Measurements from ENCODE around the gene KDELR3.

The KDELR3 gene

DNA sequence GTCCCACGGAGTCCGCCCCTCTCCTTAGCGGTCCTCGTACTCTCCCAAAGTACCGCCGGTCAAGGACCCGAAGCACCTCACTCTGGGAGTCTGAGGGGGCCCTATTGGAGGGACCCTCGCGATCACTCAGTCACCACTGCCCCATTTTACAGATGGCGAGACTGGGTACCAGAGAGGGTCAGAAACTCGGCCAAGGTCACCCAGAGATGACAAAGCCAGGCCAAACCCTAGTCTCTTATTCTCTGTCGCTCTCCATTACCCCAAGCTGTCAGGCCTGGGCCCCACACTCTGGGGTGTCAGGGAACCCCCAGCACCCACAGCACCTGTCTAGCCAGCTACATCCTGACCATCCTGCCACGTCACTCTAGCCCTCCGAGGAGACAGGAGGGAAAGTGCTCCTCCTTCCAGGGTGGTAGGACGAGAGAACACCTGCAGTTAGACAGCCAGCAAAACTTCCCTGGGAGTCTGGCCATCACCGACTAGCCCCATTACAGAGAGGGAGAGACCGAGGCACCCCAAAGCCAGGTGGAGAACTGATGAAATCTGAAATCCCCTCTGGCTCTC lies 11.5 kb upstream of the KDELR3 start (continued):
- no peak for TF ChIP-seq ZNF354C (tag by site-specific recombination; IDR thresholded peaks at IDR 0.05; ENCODE audit: borderline replicate concordance, low read depth)
- TF ChIP-seq, protein P1, sequence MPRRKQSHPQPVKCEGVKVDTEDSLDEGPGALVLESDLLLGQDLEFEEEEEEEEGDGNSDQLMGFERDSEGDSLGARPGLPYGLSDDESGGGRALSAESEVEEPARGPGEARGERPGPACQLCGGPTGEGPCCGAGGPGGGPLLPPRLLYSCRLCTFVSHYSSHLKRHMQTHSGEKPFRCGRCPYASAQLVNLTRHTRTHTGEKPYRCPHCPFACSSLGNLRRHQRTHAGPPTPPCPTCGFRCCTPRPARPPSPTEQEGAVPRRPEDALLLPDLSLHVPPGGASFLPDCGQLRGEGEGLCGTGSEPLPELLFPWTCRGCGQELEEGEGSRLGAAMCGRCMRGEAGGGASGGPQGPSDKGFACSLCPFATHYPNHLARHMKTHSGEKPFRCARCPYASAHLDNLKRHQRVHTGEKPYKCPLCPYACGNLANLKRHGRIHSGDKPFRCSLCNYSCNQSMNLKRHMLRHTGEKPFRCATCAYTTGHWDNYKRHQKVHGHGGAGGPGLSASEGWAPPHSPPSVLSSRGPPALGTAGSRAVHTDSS (tag by site-specific recombination; IDR thresholded peaks at IDR 0.05) = 0 out of 2 replicates have a peak, but pooled peaks have one; percentile 1
- TF ChIP-seq, protein P2, sequence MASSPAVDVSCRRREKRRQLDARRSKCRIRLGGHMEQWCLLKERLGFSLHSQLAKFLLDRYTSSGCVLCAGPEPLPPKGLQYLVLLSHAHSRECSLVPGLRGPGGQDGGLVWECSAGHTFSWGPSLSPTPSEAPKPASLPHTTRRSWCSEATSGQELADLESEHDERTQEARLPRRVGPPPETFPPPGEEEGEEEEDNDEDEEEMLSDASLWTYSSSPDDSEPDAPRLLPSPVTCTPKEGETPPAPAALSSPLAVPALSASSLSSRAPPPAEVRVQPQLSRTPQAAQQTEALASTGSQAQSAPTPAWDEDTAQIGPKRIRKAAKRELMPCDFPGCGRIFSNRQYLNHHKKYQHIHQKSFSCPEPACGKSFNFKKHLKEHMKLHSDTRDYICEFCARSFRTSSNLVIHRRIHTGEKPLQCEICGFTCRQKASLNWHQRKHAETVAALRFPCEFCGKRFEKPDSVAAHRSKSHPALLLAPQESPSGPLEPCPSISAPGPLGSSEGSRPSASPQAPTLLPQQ (tag by site-specific recombination; IDR thresholded peaks at IDR 0.05) = no peak

DNA sequence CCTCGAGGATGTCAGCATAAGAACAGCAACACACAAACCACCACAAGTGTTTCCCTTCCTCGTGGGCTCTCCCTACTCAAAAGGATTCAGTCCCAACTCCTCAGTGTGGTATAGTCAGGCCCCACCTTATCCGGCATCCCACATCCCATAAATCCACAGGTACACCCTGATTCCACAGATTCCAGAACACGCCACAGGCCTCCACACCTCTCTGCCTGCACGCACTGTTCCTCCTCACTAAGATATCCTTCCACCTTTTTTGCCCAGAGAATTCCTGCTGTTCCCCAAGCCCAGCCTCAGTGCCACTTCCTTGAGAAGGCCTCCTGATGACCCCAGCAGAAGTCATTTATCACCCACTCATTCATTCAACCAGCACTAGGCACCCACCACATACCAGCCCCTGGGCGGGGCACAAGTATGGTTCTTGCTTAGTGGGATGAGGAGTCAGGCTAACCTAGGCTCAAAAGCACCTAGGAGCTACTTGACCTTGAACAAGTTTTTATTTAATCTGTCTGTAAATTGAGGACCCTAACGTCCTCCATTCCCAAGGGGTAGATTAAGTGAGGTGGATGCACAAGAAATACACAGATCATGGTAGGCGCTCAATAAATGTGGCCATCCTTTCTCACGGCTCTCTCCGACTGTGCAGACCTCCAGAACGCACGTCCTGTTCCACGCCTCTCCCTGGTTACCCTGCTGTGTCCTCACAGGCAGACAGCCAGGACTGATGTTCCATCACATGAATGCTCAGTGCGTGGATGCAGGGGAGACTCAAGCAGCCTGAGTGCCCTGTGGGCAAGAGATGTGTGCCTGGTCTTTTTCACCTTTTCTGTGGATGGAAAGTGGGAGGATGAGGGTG lies 10.8 kb upstream of the KDELR3 start:
- H3K9me3 ChIP-seq (ENCODE audit: control insufficient read depth, insufficient read depth, low read depth, low read length) = no peaks in the 10 kb centered on the region
- H3K36me3 ChIP-seq (ENCODE audit: control insufficient read depth in 2 of 2, insufficient read depth in 1 of 2, low read length in 2 of 2) = no peaks in the 10 kb centered on the region
- H3K27ac ChIP-seq (ENCODE audit: extremely low read depth, low read depth, low read length) = no peak overlapping the region
- ChIA-PET POLR2A (interaction anchor here (0.6 kb wide), 1 partner anchor 18 kb away, joined by 4 read pairs; no protein-coding TSS in a partner anchor), CTCF (no interaction called here)
- H3K4me3 ChIP-seq (ENCODE audit: low read depth, low read length) = no peak overlapping the region
- TF ChIP-seq EGR2 (tag by site-specific recombination; IDR thresholded peaks at IDR 0.05; ENCODE audit: low read depth) (peak; percentile 67), ZNF121 (tag by site-specific recombination; IDR thresholded peaks at IDR 0.05) (no peak), ZNF600 (tag by site-specific recombination; IDR thresholded peaks at IDR 0.05) (peak; percentile 47; the same call in 1 of the 2 replicates), ZFHX2 (tag by site-specific recombination; conservative IDR thresholded peaks at IDR 0.05) (peak; percentile 46)
- TF ChIP-seq, protein P3, sequence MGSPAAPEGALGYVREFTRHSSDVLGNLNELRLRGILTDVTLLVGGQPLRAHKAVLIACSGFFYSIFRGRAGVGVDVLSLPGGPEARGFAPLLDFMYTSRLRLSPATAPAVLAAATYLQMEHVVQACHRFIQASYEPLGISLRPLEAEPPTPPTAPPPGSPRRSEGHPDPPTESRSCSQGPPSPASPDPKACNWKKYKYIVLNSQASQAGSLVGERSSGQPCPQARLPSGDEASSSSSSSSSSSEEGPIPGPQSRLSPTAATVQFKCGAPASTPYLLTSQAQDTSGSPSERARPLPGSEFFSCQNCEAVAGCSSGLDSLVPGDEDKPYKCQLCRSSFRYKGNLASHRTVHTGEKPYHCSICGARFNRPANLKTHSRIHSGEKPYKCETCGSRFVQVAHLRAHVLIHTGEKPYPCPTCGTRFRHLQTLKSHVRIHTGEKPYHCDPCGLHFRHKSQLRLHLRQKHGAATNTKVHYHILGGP (tag by site-specific recombination; IDR thresholded peaks at IDR 0.05) = no peak
- no peaks in the 10 kb centered on the region for H3K4me1 ChIP-seq (ENCODE audit: control insufficient read depth, insufficient read depth, low read length)

DNA sequence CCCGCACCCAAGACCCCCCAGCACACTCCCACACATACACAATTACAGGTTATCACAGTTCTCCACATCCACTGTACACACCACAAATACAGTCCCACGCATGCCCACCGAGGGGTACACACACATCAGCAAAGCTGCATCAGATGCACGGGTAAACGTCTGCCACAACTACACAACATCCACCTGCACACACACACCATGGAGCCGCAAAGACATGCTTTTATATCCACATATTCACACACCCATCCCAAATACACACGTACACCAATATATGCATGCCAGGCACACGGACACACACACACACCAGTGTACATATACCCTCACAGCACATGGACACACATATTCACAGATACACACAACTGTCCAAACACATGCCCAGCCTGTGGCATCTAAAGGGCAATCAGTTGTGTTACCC lies 7.5 kb upstream of the KDELR3 start:
- CTCF ChIA-PET = interaction anchor here (0.6 kb wide), 1 partner anchor 123 kb away, joined by 3 read pairs; no protein-coding TSS in a partner anchor
- Histone ChIP-seq H3K27ac (ENCODE audit: extremely low read depth, low read depth, low read length) (no peak overlapping the region), H3K4me3 (ENCODE audit: low read depth, low read length) (no peak overlapping the region), H3K36me3 (ENCODE audit: control insufficient read depth in 2 of 2, insufficient read depth in 1 of 2, low read length in 2 of 2) (no peaks in the 10 kb centered on the region), H3K4me1 (ENCODE audit: control insufficient read depth, insufficient read depth, low read length) (no peaks in the 10 kb centered on the region), H3K9me3 (ENCODE audit: control insufficient read depth, insufficient read depth, low read depth, low read length) (no peaks in the 10 kb centered on the region)
- POLR2A ChIA-PET = interaction anchor here (0.6 to 1.3 kb wide), 3 partner anchors 21 to 62 kb away, joined by 3 to 10 read pairs (median 5); no protein-coding TSS in a partner anchor
- TF ChIP-seq, protein P3 (tag by site-specific recombination; IDR thresholded peaks at IDR 0.05) = no peak
- TF ChIP-seq, protein P1 (tag by site-specific recombination; IDR thresholded peaks at IDR 0.05) = no peak
- TF ChIP-seq, protein P4, sequence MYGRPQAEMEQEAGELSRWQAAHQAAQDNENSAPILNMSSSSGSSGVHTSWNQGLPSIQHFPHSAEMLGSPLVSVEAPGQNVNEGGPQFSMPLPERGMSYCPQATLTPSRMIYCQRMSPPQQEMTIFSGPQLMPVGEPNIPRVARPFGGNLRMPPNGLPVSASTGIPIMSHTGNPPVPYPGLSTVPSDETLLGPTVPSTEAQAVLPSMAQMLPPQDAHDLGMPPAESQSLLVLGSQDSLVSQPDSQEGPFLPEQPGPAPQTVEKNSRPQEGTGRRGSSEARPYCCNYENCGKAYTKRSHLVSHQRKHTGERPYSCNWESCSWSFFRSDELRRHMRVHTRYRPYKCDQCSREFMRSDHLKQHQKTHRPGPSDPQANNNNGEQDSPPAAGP (tag by site-specific recombination; IDR thresholded peaks at IDR 0.05) = no peak
- TF ChIP-seq ZNF423 (tag by site-specific recombination; IDR thresholded peaks at IDR 0.05) (no peak), ZFHX2 (tag by site-specific recombination; conservative IDR thresholded peaks at IDR 0.05) (peak; percentile 41), ZBTB7A (tag by site-specific recombination; IDR thresholded peaks at IDR 0.05; ENCODE audit: low read depth) (peak; percentile 25; the same call in 1 of the 2 replicates), ZNF792 (tag by site-specific recombination; IDR thresholded peaks at IDR 0.05) (no peak), ZNF169 (tag by site-specific recombination; IDR thresholded peaks at IDR 0.05) (0 out of 2 replicates have a peak, but pooled peaks have one; percentile 18), OSR2 (tag by site-specific recombination; IDR thresholded peaks at IDR 0.05) (no peak)
- TF ChIP-seq, protein P5, sequence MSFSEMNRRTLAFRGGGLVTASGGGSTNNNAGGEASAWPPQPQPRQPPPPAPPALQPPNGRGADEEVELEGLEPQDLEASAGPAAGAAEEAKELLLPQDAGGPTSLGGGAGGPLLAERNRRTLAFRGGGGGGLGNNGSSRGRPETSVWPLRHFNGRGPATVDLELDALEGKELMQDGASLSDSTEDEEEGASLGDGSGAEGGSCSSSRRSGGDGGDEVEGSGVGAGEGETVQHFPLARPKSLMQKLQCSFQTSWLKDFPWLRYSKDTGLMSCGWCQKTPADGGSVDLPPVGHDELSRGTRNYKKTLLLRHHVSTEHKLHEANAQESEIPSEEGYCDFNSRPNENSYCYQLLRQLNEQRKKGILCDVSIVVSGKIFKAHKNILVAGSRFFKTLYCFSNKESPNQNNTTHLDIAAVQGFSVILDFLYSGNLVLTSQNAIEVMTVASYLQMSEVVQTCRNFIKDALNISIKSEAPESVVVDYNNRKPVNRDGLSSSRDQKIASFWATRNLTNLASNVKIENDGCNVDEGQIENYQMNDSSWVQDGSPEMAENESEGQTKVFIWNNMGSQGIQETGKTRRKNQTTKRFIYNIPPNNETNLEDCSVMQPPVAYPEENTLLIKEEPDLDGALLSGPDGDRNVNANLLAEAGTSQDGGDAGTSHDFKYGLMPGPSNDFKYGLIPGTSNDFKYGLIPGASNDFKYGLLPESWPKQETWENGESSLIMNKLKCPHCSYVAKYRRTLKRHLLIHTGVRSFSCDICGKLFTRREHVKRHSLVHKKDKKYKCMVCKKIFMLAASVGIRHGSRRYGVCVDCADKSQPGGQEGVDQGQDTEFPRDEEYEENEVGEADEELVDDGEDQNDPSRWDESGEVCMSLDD (tag by site-specific recombination; IDR thresholded peaks at IDR 0.05) = no peak; the same call in 1 of the 2 replicates

All from HEK293 (cell line).